GM12878 (cell line): Measurements from ENCODE around the gene FAM229B. TPM values are rescaled to one million over a fixed set of nuclear protein-coding genes. Genes with fewer than 3 reads are reported as not detected.
"Not testable (repeated sequence)": the region's sequence is repeated elsewhere in the genome, so short reads cannot be mapped to it uniquely, and the experiment has no call there.

Experiments
- ATAC-seq: fragments of 200-7000 bp; cut with Tn5 transposase; 3 replicates; pipeline ENCODE4 v1.9.1; 2020; ENCODE audit warnings: mild to moderate bottlenecking, moderate library complexity
- BruUV-seq: library from RNA; stranded (reverse); fragments of 400-500 nt; replicated peaks from 2 replicates; lab custom pipeline; 2021; lab: Mats Ljungman, UMichigan
- CTCF ChIA-PET: fragments of 300-600 bp; sonication (Branson Sonifier 250); formaldehyde crosslinking; extraction: SDS; loops from one replicate; lab custom pipeline; 2021; ENCODE audit warnings: inconsistent platforms; lab: Yijun Ruan, JAX
- POLR2A ChIA-PET: fragments of 350-600 bp; formaldehyde crosslinking; extraction: SDS; loops from one replicate; lab custom pipeline; 2021; ENCODE audit warnings: inconsistent platforms; lab: Charles Lee
- RAD21 ChIA-PET: fragments of 300-600 bp; sonication (Branson Sonifier 250); formaldehyde crosslinking; loops from one replicate; lab custom pipeline; 2023; ENCODE audit warnings: antibody characterized with exemption; ENCODE audit not compliant: unreplicated experiment; lab: Charles Lee
- SMC1A ChIA-PET: fragments of 300-600 bp; sonication (Branson Sonifier 250); formaldehyde crosslinking; loops from one replicate; lab custom pipeline; 2023; ENCODE audit not compliant: unreplicated experiment, uncharacterized antibody; lab: Charles Lee
- DNase-seq: peaks from one replicate; pipeline ENCODE4 v3.0.0-alpha.2; 2011; ENCODE audit warnings: low read depth, low spot score
- FAIRE-seq: peaks from 3 replicates; lab custom pipeline; 2011; peaks lifted over from hg19 to GRCh38; lab: Jason Lieb, UNC
- H2AFZ ChIP-seq: 2 replicates; pipeline ENCODE4 v1.6.0; 2011; ENCODE audit warnings: low read depth, low read length, control low read depth; ENCODE audit not compliant: control insufficient read depth
- H3K27ac ChIP-seq: 2 replicates; pipeline ENCODE4 v1.5.1; 2011; ENCODE audit warnings: control low read depth; ENCODE audit not compliant: control insufficient read depth, insufficient read depth
- H3K27me3 ChIP-seq, 2 experiments: replicated peaks in 1 of 2; 2 replicates each; pipeline versions ENCODE4 v1.6.0 to v1.6.1; 2011; ENCODE audit warnings: low read length in 1 of 2; ENCODE audit not compliant: control insufficient read depth in 2 of 2, insufficient read depth in 2 of 2
- H3K36me3 ChIP-seq, 2 experiments: 2 replicates each; pipeline ENCODE4 v1.5.1; 2011; ENCODE audit warnings: low read length in 1 of 2; ENCODE audit not compliant: control insufficient read depth in 2 of 2, insufficient read depth in 2 of 2
- H3K4me1 ChIP-seq: 2 replicates; pipeline ENCODE4 v1.6.1; 2011; ENCODE audit warnings: mild to moderate bottlenecking, low read length, moderate library complexity, mixed read lengths; ENCODE audit not compliant: control insufficient read depth, insufficient read depth
- H3K4me2 ChIP-seq: 2 replicates; pipeline ENCODE4 v1.6.0; 2011; ENCODE audit warnings: control low read depth; ENCODE audit not compliant: control insufficient read depth, insufficient read depth
- H3K4me3 ChIP-seq: fragments of 200-600 bp; sonication (generic); 2 replicates; pipeline ENCODE4 v1.5.1; 2016
- H3K79me2 ChIP-seq: 2 replicates; pipeline ENCODE4 v1.6.0; 2011; ENCODE audit warnings: low read length; ENCODE audit not compliant: control insufficient read depth, insufficient read depth
- H3K9ac ChIP-seq: 2 replicates; pipeline ENCODE4 v1.8.0; 2011; ENCODE audit warnings: low read length, control low read depth, mixed read lengths; ENCODE audit not compliant: control insufficient read depth, insufficient read depth
- H3K9me3 ChIP-seq: replicated peaks from 3 replicates; pipeline ENCODE4 v1.5.1; 2011; ENCODE audit warnings: mild to moderate bottlenecking, low read length; ENCODE audit not compliant: control insufficient read depth, insufficient read depth
- H4K20me1 ChIP-seq: 2 replicates; pipeline ENCODE4 v1.6.0; 2011; ENCODE audit not compliant: control insufficient read depth, insufficient read depth
- CBX3 ChIP-seq: fragments of 200-600 bp; sonication (generic); IDR thresholded peaks from 2 replicates; pipeline ENCODE4 v1.6.1; 2016; ENCODE audit warnings: low read depth, borderline replicate concordance
- EZH2 ChIP-seq: IDR thresholded peaks from 2 replicates; pipeline ENCODE4 v1.6.1; 2012; ENCODE audit warnings: low read depth, mild to moderate bottlenecking, control low read depth, inconsistent platforms, low read length, borderline replicate concordance; ENCODE audit not compliant: control insufficient read depth
- IRF3 ChIP-seq: fragments of 450-650 bp; IDR thresholded peaks from 2 replicates; pipeline ENCODE4 v1.6.1; 2014; ENCODE audit warnings: mild to moderate bottlenecking
- SMAD1 ChIP-seq: fragments of 450-650 bp; IDR thresholded peaks from 2 replicates; pipeline ENCODE4 v1.6.1; 2018; ENCODE audit warnings: mild to moderate bottlenecking, low read depth; ENCODE audit not compliant: partially characterized antibody
- STAT3 ChIP-seq: IDR thresholded peaks from 2 replicates; pipeline ENCODE4 v1.6.1; 2011; ENCODE audit warnings: low read depth, low read length, improper control_type of control experiment
- TAF1 ChIP-seq: IDR thresholded peaks from 2 replicates; pipeline ENCODE4 v1.6.1; 2011; ENCODE audit warnings: mild to moderate bottlenecking, low read depth, low read length, borderline replicate concordance
- ZNF207 ChIP-seq: fragments of 450-650 bp; IDR thresholded peaks from 2 replicates; pipeline ENCODE4 v1.6.1; 2014; ENCODE audit warnings: antibody characterized with exemption, mild to moderate bottlenecking, borderline replicate concordance
- ZZZ3 ChIP-seq: IDR thresholded peaks from 2 replicates; pipeline ENCODE4 v1.6.1; 2011; ENCODE audit warnings: low read depth; ENCODE audit not compliant: control insufficient read depth, insufficient read length
- WGBS: methylation state at CpG from one replicate; pipeline ENCODE4 v1.1.6; 2016; ENCODE audit warnings: low lambda C conversion rate; ENCODE audit not compliant: insufficient replicate concordance, insufficient coverage; ENCODE audit errors: missing lambda C conversion rate; 5-methylcytosine and 5-hydroxymethylcytosine counted together
- in situ Hi-C: fragments of 300-500 bp; cut with MboI; formaldehyde crosslinking; loops from 9 replicates; pipeline ENCODE4 v1.14.3; 2018; ENCODE audit warnings: mixed read lengths
- intact Hi-C: fragments of 100-400 bp; cut with micrococcal nuclease; formaldehyde crosslinking; loops from one replicate; pipeline ENCODE4 v1.14.2; 2022; ENCODE audit not compliant: unreplicated experiment
- polyA plus RNA-seq, 11 experiments: library from polyadenylated mRNA; depleted of rRNA in 4 of 11; unstranded in 6 of 11; stranded (reverse) in 5 of 11; fragments of >200 nt; fragmentation: Nextera tagmentation in 4 of 11; fragmentation: Illumina TruSeq in 1 of 11; extraction: Ambion mirVana in 4 of 11; extraction: Trizol in 1 of 11; gene quantifications; 1 replicate in 1 of 11; 2 replicates in 10 of 11; pipeline versions ENCODE4 v1.2.1 to v1.2.3, GENCODE V29; 2011 to 2016; ENCODE audit warnings: inconsistent platforms in 2 of 11, missing spikeins in 2 of 11, low read depth in 1 of 11
- total RNA-seq, 4 experiments: library from RNA; depleted of rRNA in 3 of 4; stranded (reverse); fragments of >200 nt in 3 of 4; fragmentation: Illumina TruSeq in 1 of 4; extraction: Trizol in 1 of 4; gene quantifications; 2 replicates each; pipeline versions ENCODE4 v1.2.1 to v1.2.3, GENCODE V29; 2013 to 2021
- TF ChIP-seq, protein P1 (sequence below): fragments of 450-650 bp; IDR thresholded peaks from 2 replicates; pipeline ENCODE4 v1.6.1; 2016; ENCODE audit warnings: mild to moderate bottlenecking

Gene FAM229B
- total and polyA plus RNA-seq, 10 of the 15 experiments (the other 5 are each of a cell fraction or from before 2014, with no cell fraction given) = 0.82 to 5.7 (median 3.1) TPM

- in situ Hi-C loops (loop anchor here (5.0 kb wide), 1 partner anchor 793 kb away; no protein-coding TSS in a partner anchor), intact Hi-C loops (loop anchor here (5.0 kb wide), 4 partner anchors 268 to 678 kb away; no protein-coding TSS in a partner anchor)
- FAIRE-seq = no peak
- ChIA-PET RAD21 (interaction anchor here (0.9 to 1.0 kb wide), 2 partner anchors 335 to 786 kb away, joined by 4 to 6 read pairs; a partner anchor contains a TSS), CTCF (interaction anchor here (0.6 to 9.4 kb wide), 13 partner anchors 16 to 786 kb away, joined by 3 to 96 read pairs (median 4); a partner anchor contains a TSS), POLR2A (no interaction called here), SMC1A (interaction anchor here (0.7 to 5.3 kb wide), 6 partner anchors 24 to 786 kb away, joined by 3 to 54 read pairs (median 5); a partner anchor contains a TSS)
- Histone ChIP-seq H3K27me3 (no peaks in the 10 kb centered on the region), H3K36me3 (no peaks in the 10 kb centered on the region), H3K9me3 (no peaks in the 10 kb centered on the region), H2AFZ (no peak overlapping the region), H3K79me2 (no peaks in the 10 kb centered on the region), H3K4me2 (no peak overlapping the region), H3K9ac (no peak overlapping the region), H3K4me3 (no peak overlapping the region), H3K4me1 (no peaks in the 10 kb centered on the region), H3K27ac (no peak overlapping the region), H4K20me1 (no peaks in the 10 kb centered on the region)
- no TSS peak for BruUV-seq
- no peak for DNase-seq
- ATAC-seq = no peak
- 21% methylated on average over 3 of the region's 3 CpGs for WGBS
- TF ChIP-seq STAT3 = no peak
- no peak for TF ChIP-seq IRF3
- TF ChIP-seq, protein P1, sequence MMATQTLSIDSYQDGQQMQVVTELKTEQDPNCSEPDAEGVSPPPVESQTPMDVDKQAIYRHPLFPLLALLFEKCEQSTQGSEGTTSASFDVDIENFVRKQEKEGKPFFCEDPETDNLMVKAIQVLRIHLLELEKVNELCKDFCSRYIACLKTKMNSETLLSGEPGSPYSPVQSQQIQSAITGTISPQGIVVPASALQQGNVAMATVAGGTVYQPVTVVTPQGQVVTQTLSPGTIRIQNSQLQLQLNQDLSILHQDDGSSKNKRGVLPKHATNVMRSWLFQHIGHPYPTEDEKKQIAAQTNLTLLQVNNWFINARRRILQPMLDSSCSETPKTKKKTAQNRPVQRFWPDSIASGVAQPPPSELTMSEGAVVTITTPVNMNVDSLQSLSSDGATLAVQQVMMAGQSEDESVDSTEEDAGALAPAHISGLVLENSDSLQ = no peak
- no peak for TF ChIP-seq EZH2
- no peak for TF ChIP-seq ZZZ3
- no peak for TF ChIP-seq SMAD1
- TF ChIP-seq ZNF207 = no peak
- TF ChIP-seq CBX3 = no peak
- no peak for TF ChIP-seq TAF1
Observed at GRCh38 chr6:112044856-112045255, 42.5 kb upstream of the FAM229B start.

- H2AFZ ChIP-seq, POLR2A ChIA-PET, DNase-seq, H3K36me3 ChIP-seq, H3K27me3 ChIP-seq, H3K4me1 ChIP-seq, H3K27ac ChIP-seq, BruUV-seq, H3K4me3 ChIP-seq, FAIRE-seq, H3K79me2 ChIP-seq, H3K9me3 ChIP-seq, intact Hi-C loops, RAD21 ChIA-PET, ATAC-seq, CTCF ChIA-PET, H3K9ac ChIP-seq, H3K4me2 ChIP-seq, H4K20me1 ChIP-seq: not testable (repeated sequence)
- SMC1A ChIA-PET = interaction anchor here (1.1 kb wide), 1 partner anchor 13 kb away, joined by 3 read pairs; no protein-coding TSS in a partner anchor
- WGBS = 73% methylated on average over 25 of the region's 25 CpGs
- in situ Hi-C loops = loop anchor here (5.0 kb wide), 1 partner anchor 795 kb away; no protein-coding TSS in a partner anchor
Observed at GRCh38 chr6:112047523-112047922, 39.9 kb upstream of the FAM229B start.
